Neural cell (in vitro differentiated cells): ENCODE measurements around the gene IFFO2.

Experiments
- CTCF ChIP-seq: fragments of 450-650 bp; IDR thresholded peaks from 2 replicates; pipeline ENCODE4 v1.5.1; 2014; ENCODE audit warnings: antibody characterized with exemption, mild to moderate bottlenecking, moderate library complexity; ENCODE audit not compliant: poor library complexity, severe bottlenecking
- EP300 ChIP-seq: fragments of 450-650 bp; conservative IDR thresholded peaks from 2 replicates; pipeline ENCODE4 v1.6.1; 2014; ENCODE audit warnings: antibody characterized with exemption, mild to moderate bottlenecking, moderate library complexity; ENCODE audit not compliant: poor library complexity, severe bottlenecking
- EZH2 ChIP-seq: fragments of 200-600, 300-800 bp; shearing (Covaris generic), sonication (generic); IDR thresholded peaks from 2 replicates; pipeline ENCODE4 v1.6.1; 2014; ENCODE audit warnings: antibody characterized with exemption, low read length, borderline replicate concordance, mild to moderate bottlenecking; ENCODE audit not compliant: insufficient read depth, poor library complexity, severe bottlenecking

- TF ChIP-seq CTCF = no peak
- no peak for TF ChIP-seq EP300
- TF ChIP-seq EZH2 = no peak
Observed at GRCh38 chr1:18898567-18898966, 57.9 kb downstream of the IFFO2 start.
